HFFc6 (cell line): ENCODE results near the gene LUM. TPM values are rescaled to one million over a fixed set of nuclear protein-coding genes. Genes with fewer than 3 reads are reported as not detected.
"Not testable (repeated sequence)": the region's sequence is repeated elsewhere in the genome, so short reads cannot be mapped to it uniquely, and the experiment has no call there.

ENCODE experiments used
- DNase-seq: peaks from one replicate; pipeline ENCODE4 v3.0.0-alpha.2; 2018
- H3K27ac Mint-ChIP-seq: 2 replicates; pipeline ENCODE4 v1.8.0; 2020; ENCODE audit warnings: mild to moderate bottlenecking, mixed read lengths
- H3K27me3 Mint-ChIP-seq: 2 replicates; pipeline ENCODE4 v1.8.0; 2021; ENCODE audit warnings: mild to moderate bottlenecking, moderate library complexity, mixed read lengths; ENCODE audit not compliant: insufficient read depth
- H3K36me3 Mint-ChIP-seq: 2 replicates; pipeline ENCODE4 v1.8.0; 2021; ENCODE audit warnings: low read depth, mixed read lengths
- H3K4me1 Mint-ChIP-seq: 2 replicates; pipeline ENCODE4 v1.8.0; 2020; ENCODE audit warnings: low read depth, mixed read lengths
- H3K4me3 Mint-ChIP-seq: 2 replicates; pipeline ENCODE4 v1.8.0; 2020; ENCODE audit warnings: mild to moderate bottlenecking, moderate library complexity, mixed read lengths
- H3K9me3 Mint-ChIP-seq: 2 replicates; pipeline ENCODE4 v1.8.0; 2020; ENCODE audit warnings: mild to moderate bottlenecking, mixed read lengths
- total RNA-seq, 6 experiments: library from RNA; stranded (reverse); fragmentation: NEBNext Ultra II Directional; extraction: Animal tissue kit (Norgen Biotek cat#: 25700); gene quantifications; 2 replicates in 1 of 6; 3 replicates in 5 of 6; pipeline ENCODE4 v1.2.3, GENCODE V29; 2021
- TF ChIP-seq, protein P1 (sequence below): fragments of 200-600 bp; sonication (generic); IDR thresholded peaks from 2 replicates; pipeline ENCODE4 v1.5.0; 2021; ENCODE audit warnings: antibody characterized with exemption, mild to moderate bottlenecking

The LUM gene
- total RNA-seq, 6 experiments from 2014 or later, result 34.3 to 78.1 (median 57.3) TPM

GRCh38 chr12:91093341-91093740 lies 18.0 kb downstream of the LUM start:
- peaks cover 31% of the 10 kb centered on the region for H3K9me3 Mint-ChIP-seq
- no peak overlapping the region for H3K27ac Mint-ChIP-seq
- TF ChIP-seq, protein P1, sequence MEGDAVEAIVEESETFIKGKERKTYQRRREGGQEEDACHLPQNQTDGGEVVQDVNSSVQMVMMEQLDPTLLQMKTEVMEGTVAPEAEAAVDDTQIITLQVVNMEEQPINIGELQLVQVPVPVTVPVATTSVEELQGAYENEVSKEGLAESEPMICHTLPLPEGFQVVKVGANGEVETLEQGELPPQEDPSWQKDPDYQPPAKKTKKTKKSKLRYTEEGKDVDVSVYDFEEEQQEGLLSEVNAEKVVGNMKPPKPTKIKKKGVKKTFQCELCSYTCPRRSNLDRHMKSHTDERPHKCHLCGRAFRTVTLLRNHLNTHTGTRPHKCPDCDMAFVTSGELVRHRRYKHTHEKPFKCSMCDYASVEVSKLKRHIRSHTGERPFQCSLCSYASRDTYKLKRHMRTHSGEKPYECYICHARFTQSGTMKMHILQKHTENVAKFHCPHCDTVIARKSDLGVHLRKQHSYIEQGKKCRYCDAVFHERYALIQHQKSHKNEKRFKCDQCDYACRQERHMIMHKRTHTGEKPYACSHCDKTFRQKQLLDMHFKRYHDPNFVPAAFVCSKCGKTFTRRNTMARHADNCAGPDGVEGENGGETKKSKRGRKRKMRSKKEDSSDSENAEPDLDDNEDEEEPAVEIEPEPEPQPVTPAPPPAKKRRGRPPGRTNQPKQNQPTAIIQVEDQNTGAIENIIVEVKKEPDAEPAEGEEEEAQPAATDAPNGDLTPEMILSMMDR, result no peak
- no peaks in the 10 kb centered on the region for H3K27me3 Mint-ChIP-seq
- DNase-seq, result no peak
- H3K4me1 Mint-ChIP-seq, result peaks cover 29% of the 10 kb centered on the region
- H3K36me3 Mint-ChIP-seq, result peaks cover 29% of the 10 kb centered on the region
- peak overlapping the region; percentile 75; the same call in 1 of the 2 replicates for H3K4me3 Mint-ChIP-seq

GRCh38 chr12:91091916-91092715 lies 19.2 kb downstream of the LUM start:
- H3K9me3 Mint-ChIP-seq, result peaks cover 35% of the 10 kb centered on the region
- no peak overlapping the region for H3K4me3 Mint-ChIP-seq
- peaks cover 32% of the 10 kb centered on the region for H3K36me3 Mint-ChIP-seq
- TF ChIP-seq, protein P1, result no peak
- no peak overlapping the region for H3K27ac Mint-ChIP-seq
- peaks cover 23% of the 10 kb centered on the region for H3K4me1 Mint-ChIP-seq
- no peaks in the 10 kb centered on the region; the same call in 1 of the 2 replicates for H3K27me3 Mint-ChIP-seq
- DNase-seq, result no peak

GRCh38 chr12:91089953-91090352 lies 21.3 kb downstream of the LUM start:
- DNase-seq, H3K27me3 Mint-ChIP-seq, H3K4me3 Mint-ChIP-seq, H3K27ac Mint-ChIP-seq: not testable (repeated sequence)
- Mint-ChIP-seq H3K9me3 (peaks cover 35% of the 10 kb centered on the region), H3K36me3 (peaks cover 32% of the 10 kb centered on the region), H3K4me1 (peaks cover 18% of the 10 kb centered on the region)

GRCh38 chr12:91080041-91080440 lies 31.3 kb downstream of the LUM start:
- DNase-seq, result no peak
- TF ChIP-seq, protein P1, result no peak
- no peak overlapping the region for H3K27ac Mint-ChIP-seq
- no peaks in the 10 kb centered on the region for H3K36me3 Mint-ChIP-seq
- H3K4me3 Mint-ChIP-seq, result no peak overlapping the region
- no peaks in the 10 kb centered on the region for H3K9me3 Mint-ChIP-seq
- H3K27me3 Mint-ChIP-seq, result peaks cover 1% of the 10 kb centered on the region; the same call in 1 of the 2 replicates
- no peaks in the 10 kb centered on the region for H3K4me1 Mint-ChIP-seq

- no peak for DNase-seq
- Mint-ChIP-seq H3K9me3 (no peaks in the 10 kb centered on the region), H3K27me3 (peaks cover 1% of the 10 kb centered on the region; the same call in 1 of the 2 replicates), H3K4me1 (no peaks in the 10 kb centered on the region), H3K27ac (no peak overlapping the region), H3K36me3 (no peaks in the 10 kb centered on the region), H3K4me3 (no peak overlapping the region)
- TF ChIP-seq, protein P1, result no peak
These were observed 32.8 kb downstream of the LUM start for GRCh38 chr12:91078501-91078900.

DNA sequence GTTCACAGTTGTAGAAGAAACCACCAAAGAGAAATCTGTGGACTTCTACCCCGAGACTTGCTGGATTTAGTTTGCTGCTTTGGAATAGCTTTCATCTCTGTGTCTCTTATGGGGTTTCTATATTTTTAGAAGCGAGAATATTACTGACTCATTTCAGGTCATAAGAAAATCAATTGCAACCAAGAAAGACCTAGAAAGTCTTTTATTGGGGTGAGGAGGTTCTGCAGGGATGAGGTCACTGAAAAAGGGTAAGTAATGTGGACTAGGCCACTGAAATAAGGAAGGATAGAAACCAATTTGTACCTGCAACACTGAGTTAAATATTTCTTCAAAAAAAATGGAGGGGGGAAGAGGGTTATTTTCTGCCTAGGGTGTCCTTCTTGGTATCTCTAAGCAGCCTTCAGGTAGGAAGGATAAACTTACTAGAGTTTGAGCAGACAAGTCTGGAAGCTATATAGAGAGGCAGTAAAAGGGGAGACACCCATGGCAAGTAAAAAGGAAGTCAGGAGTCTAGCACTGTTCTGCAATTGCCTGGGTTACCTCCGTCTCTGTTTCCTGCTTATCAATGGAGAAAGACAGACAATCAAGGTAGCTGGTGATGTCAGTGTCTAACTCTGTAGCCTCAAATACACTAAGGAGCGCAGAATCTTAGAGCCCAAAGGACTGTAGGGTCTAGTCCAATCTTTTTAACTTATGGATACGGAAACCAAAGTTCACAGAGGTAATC lies 33.9 kb downstream of the LUM start:
- H3K4me3 Mint-ChIP-seq, result no peak overlapping the region
- no peak overlapping the region for H3K27ac Mint-ChIP-seq
- H3K9me3 Mint-ChIP-seq, result no peaks in the 10 kb centered on the region
- no peaks in the 10 kb centered on the region for H3K4me1 Mint-ChIP-seq
- TF ChIP-seq, protein P1, result no peak
- DNase-seq, result no peak
- H3K27me3 Mint-ChIP-seq, result peaks cover 1% of the 10 kb centered on the region; the same call in 1 of the 2 replicates
- no peaks in the 10 kb centered on the region for H3K36me3 Mint-ChIP-seq
